ENCODE data around the gene FOXC1.

The FOXC1 gene

DNA sequence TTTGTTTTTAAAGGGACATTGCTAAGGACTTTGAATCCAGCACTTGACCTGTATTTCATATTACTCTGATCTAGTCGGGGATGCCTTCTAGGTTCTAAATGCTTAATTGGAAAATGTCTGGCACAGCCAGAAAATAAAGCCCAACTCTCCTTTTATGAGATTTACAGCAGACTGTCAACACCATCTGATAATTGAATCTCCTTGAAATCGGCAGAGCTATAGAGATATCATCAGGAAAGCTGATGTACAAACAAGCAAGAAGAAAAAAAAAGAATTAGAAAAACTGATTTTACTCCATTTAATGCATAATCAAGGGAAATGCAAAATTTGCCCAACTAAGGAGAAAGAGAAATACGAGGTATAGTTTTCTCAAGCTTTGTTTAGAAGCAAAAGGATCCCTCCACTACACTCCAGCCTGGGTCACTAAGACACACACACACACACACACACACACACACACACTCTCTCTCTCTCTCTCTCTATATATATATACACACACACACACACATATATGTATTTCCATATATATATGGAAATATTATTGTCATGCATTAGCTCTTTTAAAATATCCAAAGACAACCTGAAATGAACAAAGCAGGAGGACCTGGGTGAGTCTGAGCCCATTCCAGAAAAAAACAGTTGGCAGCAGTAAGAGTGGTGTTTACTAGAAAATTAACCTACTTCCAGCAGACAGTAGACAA, 9.5 kb upstream of the FOXC1 start:
- DNase-seq (ENCODE audit: low spot score), result no peak

DNA sequence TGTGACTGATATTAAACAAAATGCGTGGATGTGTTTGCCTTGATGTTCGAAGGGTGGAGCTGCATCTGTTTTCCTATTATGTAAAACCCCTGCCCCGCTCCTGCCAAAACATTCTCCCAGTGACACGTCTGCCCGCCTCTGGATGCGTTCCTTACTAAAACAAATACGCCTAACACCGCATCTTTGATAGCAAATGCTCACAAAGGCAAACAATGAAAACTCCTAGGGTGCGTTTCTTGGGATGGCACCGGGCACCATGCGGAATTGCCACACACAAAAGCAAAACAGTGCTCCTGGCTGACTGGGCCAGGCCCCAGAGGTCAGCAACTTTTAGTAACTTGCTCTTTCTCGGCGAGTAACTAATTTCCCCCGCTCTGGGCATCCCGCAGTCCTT, 9.0 kb upstream of the FOXC1 start:
- DNase-seq (ENCODE audit: low spot score), result no peak

DNA sequence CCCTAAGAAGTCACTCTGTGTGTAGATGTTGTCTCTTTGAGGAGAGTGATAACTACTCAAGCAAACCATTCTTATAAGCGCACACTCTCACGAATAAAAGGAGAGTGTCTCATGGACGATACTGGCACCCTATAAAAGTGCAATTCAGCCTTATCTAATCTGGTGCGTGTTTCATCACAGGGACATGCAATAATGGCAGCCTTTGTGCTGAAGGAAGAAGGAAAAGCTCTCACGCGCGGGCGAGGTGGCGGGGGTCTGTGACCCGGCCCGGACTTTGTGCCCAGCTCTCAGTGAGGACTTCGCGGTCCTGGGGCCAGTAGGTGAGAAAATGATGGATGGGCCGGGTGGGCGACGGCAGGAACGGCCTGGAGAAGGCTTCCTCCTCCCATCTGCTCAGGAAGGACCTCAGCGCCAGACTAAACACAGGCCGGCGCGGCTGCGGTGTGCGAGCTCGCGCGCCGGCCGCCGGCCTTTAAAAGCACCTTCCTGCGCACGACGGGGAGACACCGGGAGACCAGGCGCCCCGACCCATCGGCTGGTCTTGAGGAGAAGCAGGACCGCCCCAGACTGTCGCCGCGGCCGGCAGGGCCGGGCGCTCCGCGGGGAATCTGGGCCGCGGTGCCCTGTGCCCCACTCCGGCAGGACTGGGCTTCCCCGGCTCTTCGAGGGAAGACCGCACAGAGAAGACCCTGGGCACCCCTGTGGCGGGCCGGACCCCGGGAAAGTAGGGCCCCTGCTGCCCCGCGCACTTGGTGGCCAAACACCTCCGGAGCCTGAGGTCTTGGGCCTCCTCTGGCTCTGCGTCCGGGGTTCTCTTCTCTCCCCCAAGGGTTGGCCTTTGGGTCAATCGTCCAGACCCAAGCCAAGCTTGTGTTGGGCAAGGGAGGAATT, 8.3 kb upstream of the FOXC1 start:
- no peak for DNase-seq (ENCODE audit: low spot score)

DNA sequence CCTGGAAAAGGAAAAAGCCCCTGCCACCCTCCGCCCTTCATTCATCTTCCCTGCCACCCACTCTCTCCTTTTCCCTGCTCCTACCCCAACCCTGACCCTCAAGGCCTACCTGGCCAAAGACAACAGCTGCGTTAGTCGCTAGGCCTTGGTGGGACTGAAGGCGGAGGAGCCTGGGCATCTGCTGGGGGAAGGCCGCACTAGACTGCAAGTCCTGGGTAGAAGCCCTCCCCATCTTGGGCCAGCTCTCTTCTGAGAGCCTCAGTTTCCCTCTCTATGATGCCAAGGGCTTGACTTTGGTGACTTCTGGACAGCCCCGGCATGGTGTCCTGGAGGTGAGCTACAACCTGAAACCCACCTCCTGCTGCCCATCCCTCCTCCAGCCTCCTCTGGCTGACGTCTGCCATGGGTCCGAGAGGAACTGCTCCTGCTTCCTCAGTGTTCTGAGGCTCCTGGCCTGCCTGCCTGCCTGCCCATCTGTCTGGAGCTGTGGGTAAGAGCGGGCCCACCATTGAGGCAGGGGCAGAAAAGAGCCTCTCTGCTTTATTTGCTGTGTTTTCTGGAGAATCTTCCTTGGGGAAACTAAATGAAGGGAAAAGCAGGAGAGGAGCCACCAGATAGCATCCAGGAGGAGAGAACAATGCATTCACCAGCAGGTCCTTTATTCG, 7.5 kb upstream of the FOXC1 start:
- no peak for DNase-seq (ENCODE audit: low spot score)

DNA sequence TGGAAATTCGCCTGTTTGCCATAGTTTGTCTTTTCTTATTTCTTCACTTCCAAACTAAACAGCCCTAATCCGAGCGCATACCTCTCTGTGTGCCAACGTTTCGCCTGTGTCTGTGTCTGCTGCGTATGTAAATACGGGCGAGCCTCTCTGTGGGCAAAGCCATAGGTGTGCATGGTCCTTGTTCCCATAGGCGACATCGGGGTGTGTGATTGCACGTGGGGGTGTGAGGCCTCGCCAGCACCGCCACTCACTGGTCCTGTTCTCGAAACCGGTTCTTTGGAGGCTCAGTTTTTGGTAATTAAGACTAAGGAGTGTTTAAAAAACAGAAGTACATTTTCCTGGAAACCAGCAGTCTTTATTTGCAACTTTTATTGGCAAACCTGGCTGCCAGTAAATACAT, 6.0 kb upstream of the FOXC1 start:
- no peak for DNase-seq (ENCODE audit: low spot score)

DNA sequence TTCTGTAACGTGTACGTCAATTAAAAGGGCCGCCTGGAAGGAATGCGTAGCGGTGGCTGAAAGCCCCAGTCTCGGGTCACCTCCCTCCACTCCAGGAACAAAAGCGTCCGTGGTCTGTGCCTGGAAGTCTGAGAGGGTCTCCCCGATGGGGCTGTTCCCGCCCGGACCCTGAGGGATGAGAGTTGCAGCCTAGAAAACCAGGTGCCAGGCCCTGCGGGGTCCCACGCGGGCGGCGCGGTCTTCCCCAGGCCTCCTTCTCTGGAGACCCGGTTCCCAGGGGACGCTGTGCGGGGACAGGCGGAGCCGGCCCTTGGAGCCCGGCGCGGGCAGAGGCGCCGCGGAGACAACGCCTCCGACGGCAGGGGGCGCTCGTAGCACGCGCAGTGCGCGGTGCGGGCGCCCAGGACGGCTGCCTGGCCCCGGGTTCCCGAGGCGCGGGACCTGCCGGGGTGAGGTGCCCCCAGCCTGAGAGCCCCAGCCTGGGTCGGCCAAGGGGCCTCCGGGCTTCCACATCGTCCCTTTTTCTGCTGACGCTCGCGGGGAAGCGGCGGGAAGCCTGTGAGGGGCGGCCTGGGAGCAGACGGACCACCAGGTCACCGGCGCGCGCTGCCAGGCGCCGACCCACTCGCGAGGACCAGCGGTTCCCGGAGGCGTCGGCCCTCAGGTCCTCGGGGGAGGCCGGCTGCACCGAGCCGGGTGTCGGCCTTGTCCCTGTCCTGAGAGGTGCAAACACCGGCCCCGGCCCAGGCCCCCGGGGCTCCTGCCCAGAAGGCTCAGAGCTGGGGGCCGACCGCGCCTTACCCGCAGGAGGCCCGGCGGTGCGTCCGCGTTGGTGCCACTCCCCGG, 5.3 kb upstream of the FOXC1 start:
- peak; percentile 98 for DNase-seq (ENCODE audit: low spot score)

DNA sequence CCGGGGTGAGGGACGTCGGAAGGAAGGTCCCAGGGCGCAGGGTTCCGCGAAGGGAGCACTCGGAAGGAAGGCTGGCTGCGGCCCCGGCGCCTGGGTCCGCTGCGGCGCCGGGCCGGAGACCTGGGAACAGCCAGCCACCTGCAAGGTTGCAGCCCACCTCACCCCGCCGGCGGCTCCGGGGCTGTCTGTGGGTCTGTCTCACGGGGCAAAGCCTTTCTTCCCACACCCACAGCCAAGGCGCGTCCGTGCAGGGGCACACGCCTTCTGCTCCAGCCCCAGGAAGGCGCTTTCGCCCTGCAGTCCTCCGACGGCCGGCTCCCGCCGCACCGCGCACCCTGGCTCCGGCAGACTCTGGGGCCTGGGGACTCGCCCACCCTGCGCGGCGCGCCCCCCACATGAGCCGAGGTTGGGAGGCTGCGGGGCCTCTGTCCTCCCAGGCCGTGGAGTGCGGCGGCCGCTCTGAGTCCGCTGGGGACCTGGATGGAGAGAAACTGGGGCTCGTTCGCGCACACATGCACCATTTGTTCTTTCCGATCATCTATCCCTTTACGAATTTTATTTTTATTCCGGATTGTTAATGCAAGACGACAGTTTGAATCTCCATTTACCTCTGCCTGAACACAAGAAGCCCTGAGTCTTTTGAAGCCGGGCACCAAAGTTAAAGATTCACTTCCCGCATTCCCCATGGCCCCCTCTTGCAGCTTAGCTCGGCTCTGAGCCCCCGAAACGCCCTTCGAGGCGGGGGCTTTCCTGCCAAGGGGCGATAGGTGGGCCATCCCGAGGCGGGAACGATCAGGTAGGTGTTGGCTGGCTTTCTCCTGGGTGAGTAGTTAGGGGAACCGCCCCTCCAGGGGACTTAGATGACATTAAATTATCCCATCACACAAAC, 4.5 kb upstream of the FOXC1 start:
- peak; percentile 69 for DNase-seq (ENCODE audit: low spot score)

DNA sequence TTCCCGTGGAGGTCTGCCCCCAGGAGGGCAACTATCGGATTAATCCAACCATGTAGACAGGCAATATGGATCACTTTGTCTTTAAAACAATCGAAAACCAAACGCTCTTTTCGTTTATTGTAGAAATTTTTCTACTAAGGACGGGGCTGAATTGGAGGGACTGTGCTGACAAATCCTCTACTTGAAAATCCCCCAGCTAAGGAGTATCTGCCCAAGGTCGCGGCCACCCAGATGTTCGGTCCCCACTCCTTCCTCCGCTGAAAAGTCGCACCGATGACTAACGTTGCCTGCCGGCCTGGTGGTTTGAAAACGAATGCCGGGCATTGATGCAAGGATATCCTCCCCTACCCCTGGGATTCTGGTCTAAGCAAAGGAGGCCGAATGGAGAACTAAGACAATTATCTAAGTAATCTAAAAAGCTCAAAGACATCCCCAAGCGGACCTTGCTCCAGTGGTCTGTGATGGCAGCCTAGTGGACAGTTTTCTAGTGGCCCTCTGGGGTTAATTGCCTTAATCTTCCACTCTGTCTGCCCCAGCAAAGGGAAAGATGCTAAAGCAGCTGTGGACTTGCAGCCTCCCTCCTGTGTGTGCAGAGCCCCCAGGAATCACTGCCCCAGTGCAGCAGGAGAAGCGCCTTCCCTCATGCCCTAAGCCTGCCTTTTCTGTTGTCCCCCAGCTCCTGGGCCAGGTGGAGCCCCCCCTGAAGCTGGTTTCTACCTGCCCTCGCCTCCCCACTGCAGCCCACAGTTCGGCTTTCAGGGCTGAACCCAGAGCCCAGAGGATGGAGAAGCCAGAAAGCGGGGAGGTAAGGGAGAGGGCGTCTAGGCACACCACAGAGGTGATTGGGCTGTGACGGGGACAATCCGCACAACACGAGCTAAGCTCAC, 3.6 kb upstream of the FOXC1 start:
- no peak for DNase-seq (ENCODE audit: low spot score)

DNA sequence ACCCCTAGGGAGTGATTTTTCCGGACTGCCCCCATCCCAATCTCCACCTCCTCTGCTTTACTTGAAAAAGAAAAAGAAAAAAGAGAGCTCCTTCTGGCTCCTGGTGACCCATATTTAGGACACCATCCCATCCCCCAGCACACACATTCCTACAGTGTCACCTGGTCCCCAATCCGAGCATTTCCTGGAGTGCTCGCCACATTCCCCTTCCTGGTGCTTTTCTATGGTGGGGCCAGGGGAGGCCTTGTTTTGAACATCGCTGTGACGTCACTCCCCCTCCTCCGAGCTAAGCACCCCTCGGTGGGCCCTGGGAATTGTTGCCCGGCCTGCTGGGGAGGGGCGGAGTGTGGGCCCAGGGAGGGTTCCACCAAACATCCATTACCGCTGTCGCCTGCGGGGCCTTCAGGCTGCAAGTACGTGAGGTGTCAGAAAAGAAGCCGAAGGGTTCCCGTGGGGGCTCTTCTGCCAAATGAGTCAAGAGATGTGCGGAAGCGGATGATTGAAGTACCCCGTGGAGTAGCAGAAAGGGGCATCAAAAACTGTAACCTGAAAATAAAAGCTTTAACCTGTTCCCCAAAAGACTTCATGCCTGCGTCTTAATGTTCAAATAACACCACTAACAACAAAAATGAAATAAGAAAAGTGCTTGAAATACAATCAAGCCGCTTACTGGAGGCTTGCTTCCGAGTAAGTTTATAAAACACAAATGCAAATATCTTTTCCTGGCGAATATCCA, 2.8 kb upstream of the FOXC1 start:
- DNase-seq (ENCODE audit: low spot score), result no peak

DNA sequence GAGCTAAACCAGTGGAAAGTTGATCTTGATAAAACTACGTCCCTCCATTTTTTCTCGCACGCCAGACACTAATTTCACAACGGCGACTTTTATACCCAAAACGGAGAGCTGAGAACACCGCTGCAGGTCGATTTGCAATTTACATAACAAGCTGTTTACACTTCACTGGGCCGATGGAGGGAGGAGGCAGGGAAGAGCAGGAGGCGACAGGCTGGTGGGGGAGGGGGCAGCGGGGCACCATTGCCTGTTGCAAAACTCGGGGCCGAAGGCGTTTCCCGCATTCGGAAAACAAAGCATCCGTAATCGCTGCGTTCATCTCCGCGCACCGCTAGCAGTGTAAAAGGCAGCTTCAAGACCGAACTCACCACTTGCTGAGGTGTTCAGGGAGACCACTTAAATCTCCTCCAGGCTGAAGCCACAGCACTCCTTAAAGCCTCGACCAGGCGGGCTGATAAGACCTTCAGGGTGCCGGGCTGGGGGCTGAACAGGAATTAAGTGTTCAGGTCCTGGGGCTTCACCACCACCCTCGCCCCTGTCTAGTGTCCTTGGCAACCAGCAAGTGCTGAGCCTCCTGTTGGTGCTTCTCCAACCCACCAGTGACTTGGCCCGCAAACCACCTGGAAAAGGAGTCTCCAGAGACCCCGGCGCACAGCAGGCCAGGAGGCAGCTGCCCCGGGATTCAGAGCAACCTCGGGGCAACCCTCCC, 2.0 kb upstream of the FOXC1 start:
- DNase-seq (ENCODE audit: low spot score), result peak; percentile 59

DNA sequence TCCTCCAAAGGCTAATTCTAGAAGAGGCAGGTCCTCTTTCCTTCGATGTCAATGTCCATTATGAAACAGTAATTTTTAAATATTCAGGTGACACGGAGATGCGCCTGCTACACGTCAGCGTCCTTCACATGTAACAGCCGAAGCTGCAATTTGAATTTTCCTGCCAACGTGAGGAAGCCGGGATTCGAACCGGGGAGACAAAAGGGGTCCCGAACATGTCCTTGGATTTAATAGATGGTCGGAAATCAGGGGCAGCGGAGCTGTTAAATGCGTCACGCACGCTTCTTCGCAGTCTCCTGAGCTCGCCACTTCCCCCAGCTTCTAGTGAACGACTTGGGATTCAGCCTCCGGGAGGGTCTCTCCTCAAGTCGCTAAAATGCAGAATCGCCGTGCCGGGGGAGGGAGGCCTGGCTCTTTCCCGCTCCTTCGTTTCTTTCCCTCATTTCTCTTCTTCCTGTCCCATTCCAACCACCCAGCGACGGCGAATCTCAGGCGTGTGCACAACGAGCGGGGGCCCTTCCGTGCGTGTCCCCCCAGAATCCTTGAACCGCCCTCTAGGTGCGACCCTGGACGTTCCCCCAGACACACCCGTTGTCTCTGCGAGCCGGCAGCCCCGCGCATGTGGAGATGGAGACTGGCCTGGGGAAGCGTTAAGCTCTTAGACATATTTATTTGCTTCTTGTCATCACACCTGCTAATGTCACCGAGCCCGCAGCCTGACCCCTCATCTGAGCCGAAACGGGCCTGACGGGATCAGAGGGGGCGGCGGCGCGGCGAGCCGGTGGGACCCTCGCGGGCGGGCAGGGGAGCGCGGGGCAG, 1.3 kb upstream of the FOXC1 start:
- DNase-seq (ENCODE audit: low spot score), result peak; percentile 48

DNA sequence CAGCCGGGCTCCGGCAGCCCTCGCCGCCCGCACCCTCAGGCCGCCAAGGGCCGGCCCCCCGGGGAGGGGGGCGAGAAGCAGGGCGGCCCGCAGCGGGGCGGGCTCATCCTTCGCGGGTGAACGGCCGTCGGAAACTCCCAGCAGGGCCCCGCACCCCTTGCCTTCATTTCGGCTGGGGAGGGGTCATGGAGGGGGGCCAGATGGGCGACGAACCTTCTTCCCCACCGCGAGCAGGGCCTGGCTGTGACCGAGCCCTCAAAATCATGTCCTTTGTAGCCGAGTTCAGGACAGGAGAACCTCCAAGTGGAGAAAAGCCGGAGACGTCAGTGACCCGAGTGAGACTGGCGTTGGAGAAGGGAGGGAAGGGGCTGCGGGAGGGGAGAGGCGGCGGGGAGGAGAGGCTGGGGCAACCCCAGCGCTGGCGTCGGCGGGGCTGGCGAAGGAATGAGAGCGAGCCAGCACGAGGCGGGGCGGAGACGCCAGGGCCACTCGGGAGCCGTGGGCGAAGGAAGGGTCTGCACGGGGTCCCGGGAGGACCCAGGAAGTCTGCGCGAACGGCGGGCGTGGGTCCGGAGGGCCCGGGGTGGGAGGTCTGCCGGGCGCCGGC, 571 bp upstream of the FOXC1 start:
- DNase-seq (ENCODE audit: low spot score), result peak; percentile 70

DNA sequence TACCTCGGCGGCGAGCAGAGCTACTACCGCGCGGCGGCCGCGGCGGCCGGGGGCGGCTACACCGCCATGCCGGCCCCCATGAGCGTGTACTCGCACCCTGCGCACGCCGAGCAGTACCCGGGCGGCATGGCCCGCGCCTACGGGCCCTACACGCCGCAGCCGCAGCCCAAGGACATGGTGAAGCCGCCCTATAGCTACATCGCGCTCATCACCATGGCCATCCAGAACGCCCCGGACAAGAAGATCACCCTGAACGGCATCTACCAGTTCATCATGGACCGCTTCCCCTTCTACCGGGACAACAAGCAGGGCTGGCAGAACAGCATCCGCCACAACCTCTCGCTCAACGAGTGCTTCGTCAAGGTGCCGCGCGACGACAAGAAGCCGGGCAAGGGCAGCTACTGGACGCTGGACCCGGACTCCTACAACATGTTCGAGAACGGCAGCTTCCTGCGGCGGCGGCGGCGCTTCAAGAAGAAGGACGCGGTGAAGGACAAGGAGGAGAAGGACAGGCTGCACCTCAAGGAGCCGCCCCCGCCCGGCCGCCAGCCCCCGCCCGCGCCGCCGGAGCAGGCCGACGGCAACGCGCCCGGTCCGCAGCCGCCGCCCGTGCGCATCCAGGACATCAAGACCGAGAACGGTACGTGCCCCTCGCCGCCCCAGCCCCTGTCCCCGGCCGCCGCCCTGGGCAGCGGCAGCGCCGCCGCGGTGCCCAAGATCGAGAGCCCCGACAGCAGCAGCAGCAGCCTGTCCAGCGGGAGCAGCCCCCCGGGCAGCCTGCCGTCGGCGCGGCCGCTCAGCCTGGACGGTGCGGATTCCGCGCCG, 994 bp downstream of the FOXC1 start:
- DNase-seq (ENCODE audit: low spot score), result peak; percentile 72

DNA sequence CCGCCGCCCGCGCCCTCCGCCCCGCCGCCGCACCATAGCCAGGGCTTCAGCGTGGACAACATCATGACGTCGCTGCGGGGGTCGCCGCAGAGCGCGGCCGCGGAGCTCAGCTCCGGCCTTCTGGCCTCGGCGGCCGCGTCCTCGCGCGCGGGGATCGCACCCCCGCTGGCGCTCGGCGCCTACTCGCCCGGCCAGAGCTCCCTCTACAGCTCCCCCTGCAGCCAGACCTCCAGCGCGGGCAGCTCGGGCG, 1.5 kb downstream of the FOXC1 start:
- DNase-seq (ENCODE audit: low spot score), result peak; percentile 88

DNA sequence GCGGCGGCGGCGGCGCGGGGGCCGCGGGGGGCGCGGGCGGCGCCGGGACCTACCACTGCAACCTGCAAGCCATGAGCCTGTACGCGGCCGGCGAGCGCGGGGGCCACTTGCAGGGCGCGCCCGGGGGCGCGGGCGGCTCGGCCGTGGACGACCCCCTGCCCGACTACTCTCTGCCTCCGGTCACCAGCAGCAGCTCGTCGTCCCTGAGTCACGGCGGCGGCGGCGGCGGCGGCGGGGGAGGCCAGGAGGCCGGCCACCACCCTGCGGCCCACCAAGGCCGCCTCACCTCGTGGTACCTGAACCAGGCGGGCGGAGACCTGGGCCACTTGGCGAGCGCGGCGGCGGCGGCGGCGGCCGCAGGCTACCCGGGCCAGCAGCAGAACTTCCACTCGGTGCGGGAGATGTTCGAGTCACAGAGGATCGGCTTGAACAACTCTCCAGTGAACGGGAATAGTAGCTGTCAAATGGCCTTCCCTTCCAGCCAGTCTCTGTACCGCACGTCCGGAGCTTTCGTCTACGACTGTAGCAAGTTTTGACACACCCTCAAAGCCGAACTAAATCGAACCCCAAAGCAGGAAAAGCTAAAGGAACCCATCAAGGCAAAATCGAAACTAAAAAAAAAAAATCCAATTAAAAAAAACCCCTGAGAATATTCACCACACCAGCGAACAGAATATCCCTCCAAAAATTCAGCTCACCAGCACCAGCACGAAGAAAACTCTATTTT, 2.0 kb downstream of the FOXC1 start:
- DNase-seq (ENCODE audit: low spot score), result no peak
